ENCODE results near the gene TMEM242. TPM values are rescaled to one million over a fixed set of nuclear protein-coding genes. Genes with fewer than 3 reads are reported as not detected.

TMEM242 gene
- polyA plus RNA-seq, 1 donor from 2014 or later = 17.6 TPM

GRCh38 chr6:157366648-157367047 lies 43.3 kb upstream of the TMEM242 start:
- Histone ChIP-seq H3K27ac (ENCODE audit: low read length) (no peak overlapping the region), H3K9ac (ENCODE audit: low read length) (no peak overlapping the region), H3K9me2 (ENCODE audit: insufficient read depth, low read length) (no peaks in the 10 kb centered on the region), H3K36me3 (ENCODE audit: insufficient read depth, low read length) (no peaks in the 10 kb centered on the region), H3K4me3 (ENCODE audit: low read length) (no peak overlapping the region), H2AFZ (ENCODE audit: low read depth, low read length) (no peak overlapping the region), H3F3A (ENCODE audit: insufficient read depth, low read length, poor library complexity, severe bottlenecking) (no peaks in the 10 kb centered on the region), H3K9me3 (ENCODE audit: low read length) (no peaks in the 10 kb centered on the region), H4K20me1 (ENCODE audit: insufficient read depth) (no peaks in the 10 kb centered on the region), H3K79me2 (replicated peaks; ENCODE audit: insufficient read depth, low read length) (no peaks in the 10 kb centered on the region), H3K27me3 (ENCODE audit: insufficient read depth, low read depth, low read length) (no peaks in the 10 kb centered on the region), H3K4me2 (ENCODE audit: low read length) (no peak overlapping the region)
- no peak for TF ChIP-seq CTCF (IDR thresholded peaks at IDR 0.05; ENCODE audit: poor library complexity, severe bottlenecking)
- TF ChIP-seq RAD21 (conservative IDR thresholded peaks at IDR 0.05) = no peak
- no peak for TF ChIP-seq SMC3 (conservative IDR thresholded peaks at IDR 0.05; ENCODE audit: poor library complexity)
- TF ChIP-seq POLR2AphosphoS5 (IDR thresholded peaks at IDR 0.05) = no peak
- TF ChIP-seq TAF1 (IDR thresholded peaks at IDR 0.05; ENCODE audit: low read depth) = no peak
- TF ChIP-seq MXI1 (conservative IDR thresholded peaks at IDR 0.05; ENCODE audit: poor library complexity, severe bottlenecking) = no peak
- TF ChIP-seq EZH2 (IDR thresholded peaks at IDR 0.05; ENCODE audit: borderline replicate concordance, insufficient read depth, low read length, poor library complexity, severe bottlenecking) = no peak
- TF ChIP-seq EP300 (conservative IDR thresholded peaks at IDR 0.05; ENCODE audit: poor library complexity, severe bottlenecking) = no peak
- no peak for TF ChIP-seq REST (IDR thresholded peaks at IDR 0.05; ENCODE audit: borderline replicate concordance)

- H3K79me2 ChIP-seq (replicated peaks; ENCODE audit: insufficient read depth, low read length) = no peaks in the 10 kb centered on the region
- no peak overlapping the region for H3K4me2 ChIP-seq (ENCODE audit: low read length)
- H4K20me1 ChIP-seq (ENCODE audit: insufficient read depth) = no peaks in the 10 kb centered on the region
- no peak overlapping the region for H3K27ac ChIP-seq (ENCODE audit: low read length)
- TF ChIP-seq EP300 (conservative IDR thresholded peaks at IDR 0.05; ENCODE audit: poor library complexity, severe bottlenecking) (no peak), RAD21 (conservative IDR thresholded peaks at IDR 0.05) (no peak), EZH2 (IDR thresholded peaks at IDR 0.05; ENCODE audit: borderline replicate concordance, insufficient read depth, low read length, poor library complexity, severe bottlenecking) (no peak), SMC3 (conservative IDR thresholded peaks at IDR 0.05; ENCODE audit: poor library complexity) (no peak), TAF1 (IDR thresholded peaks at IDR 0.05; ENCODE audit: low read depth) (no peak), REST (IDR thresholded peaks at IDR 0.05; ENCODE audit: borderline replicate concordance) (no peak), CTCF (IDR thresholded peaks at IDR 0.05; ENCODE audit: poor library complexity, severe bottlenecking) (no peak), MXI1 (conservative IDR thresholded peaks at IDR 0.05; ENCODE audit: poor library complexity, severe bottlenecking) (no peak), POLR2AphosphoS5 (IDR thresholded peaks at IDR 0.05) (no peak)
- no peak overlapping the region for H2AFZ ChIP-seq (ENCODE audit: low read depth, low read length)
- no peaks in the 10 kb centered on the region for H3F3A ChIP-seq (ENCODE audit: insufficient read depth, low read length, poor library complexity, severe bottlenecking)
- no peak overlapping the region for H3K4me3 ChIP-seq (ENCODE audit: low read length)
- H3K27me3 ChIP-seq (ENCODE audit: insufficient read depth, low read depth, low read length) = no peaks in the 10 kb centered on the region
- no peaks in the 10 kb centered on the region for H3K9me3 ChIP-seq (ENCODE audit: low read length)
- no peak overlapping the region for H3K9ac ChIP-seq (ENCODE audit: low read length)
- H3K9me2 ChIP-seq (ENCODE audit: insufficient read depth, low read length) = no peaks in the 10 kb centered on the region
- H3K36me3 ChIP-seq (ENCODE audit: insufficient read depth, low read length) = no peaks in the 10 kb centered on the region
Observed at GRCh38 chr6:157364705-157365104, 41.4 kb upstream of the TMEM242 start.
